Psoas muscle (tissue), 8 donors: ENCODE measurements around the gene HUS1. TPM values are rescaled to one million over a fixed set of nuclear protein-coding genes. Genes with fewer than 3 reads are reported as not detected.

ENCODE experiments used
- ATAC-seq, 4 donors: fragments of 200-7000 bp; cut with Tn5 transposase; one replicate each; pipeline ENCODE4 v1.9.1; 2020; ENCODE audit warnings: moderate library complexity in 3 of 4, mild to moderate bottlenecking in 2 of 4
- DNase-seq, 2 donors: peaks; one replicate each; pipeline ENCODE4 v3.0.0-alpha.2; 2020
- H3K27ac ChIP-seq: fragments of 200-600 bp; one replicate; pipeline ENCODE4 v1.8.0; 2022
- H3K27me3 ChIP-seq, 3 donors: fragments of 200-600 bp in 1 of 3; one replicate each; pipeline versions ENCODE4 v1.6.1 to v1.8.0; 2013 to 2022; ENCODE audit warnings: low read length in 2 of 3, mild to moderate bottlenecking in 2 of 3, moderate library complexity in 1 of 3; ENCODE audit not compliant: insufficient read depth in 3 of 3
- H3K36me3 ChIP-seq, 2 donors: fragments of 200-600 bp in 1 of 2; one replicate each; pipeline versions ENCODE4 v1.6.1 to v1.8.0; 2013 to 2022; ENCODE audit warnings: low read depth in 1 of 2, mild to moderate bottlenecking in 1 of 2, moderate library complexity in 1 of 2; ENCODE audit not compliant: insufficient read depth in 1 of 2
- H3K4me1 ChIP-seq: fragments of 200-600 bp; one replicate; pipeline ENCODE4 v1.8.0; 2022
- H3K4me3 ChIP-seq: fragments of 200-600 bp; one replicate; pipeline ENCODE4 v1.8.0; 2022; ENCODE audit warnings: mild to moderate bottlenecking
- H3K9me3 ChIP-seq: fragments of 200-600 bp; one replicate; pipeline ENCODE4 v1.8.0; 2022
- WGBS, 3 donors: extraction: QIAGEN DNeasy Blood & Tissue Kit; methylation state at CpG; one replicate each; pipeline versions ENCODE4 v1.1.6 to v1.1.7; 2013; 5-methylcytosine and 5-hydroxymethylcytosine counted together
- intact Hi-C, 2 donors: fragments of 100-400 bp; cut with DNase I; formaldehyde crosslinking; loops; one replicate each; pipeline versions ENCODE4 v1.11.0 to v1.14.2; 2022
- long read RNA-seq, 2 donors: library from polyadenylated mRNA; unstranded; transcript quantifications; one replicate each; pipeline ENCODE4 v2.0.0, GENCODE V29; 2021
- polyA plus RNA-seq, 3 donors: library from polyadenylated mRNA; stranded (reverse); fragments of 200-250 nt; gene quantifications; one replicate each; pipeline ENCODE4 v1.2.3, GENCODE V29; 2013
- total RNA-seq, 4 donors: library from RNA; stranded (reverse); fragmentation: NEBNext Ultra II Directional in 2 of 4; extraction: Animal tissue kit (Norgen Biotek cat#: 25700) in 2 of 4; gene quantifications; one replicate each; pipeline versions ENCODE4 v1.2.1 to v1.2.4, GENCODE V29; 2021 to 2023
- TF ChIP-seq, protein P1 (sequence below): fragments of 200-600 bp; IDR thresholded peaks from one replicate; pipeline ENCODE4 v1.8.0; 2022; ENCODE audit warnings: antibody characterized with exemption
- donor health status: healthy with polysubstance abuse.
- donor health status: DM: no; HTN: no; CAD: no; lungs with moderate emphysema.
- donor health status: Bipolar disorder and iron deficiency.
- donor health status: healthy.
- donor health status: DM: yes; HTN: yes; CAD: no.
- donor health status: DM: no; HTN: no; CAD: no.
- donor health status: DM: no; HTN: no; CAD: no.
- donor health status: DM: yes; HTN: yes; CAD: no.

HUS1 gene
- 10 to 100 TPM; 26.3 to 30.7 (median 27.3) TPM for total RNA-seq
- polyA plus RNA-seq, result 10 to 100 TPM; 17.8 to 29.8 (median 17.8) TPM
- long read RNA-seq, donor 1, partial matches to known transcripts, result 0 of 18 reads
- long read RNA-seq, donor 1, other reads (novel, unspliced or antisense), result 14 of 18 reads
- long read RNA-seq, donor 2, partial matches to known transcripts, result 0 of 32 reads
- long read RNA-seq, donor 2, other reads (novel, unspliced or antisense), result 27 of 32 reads

DNA sequence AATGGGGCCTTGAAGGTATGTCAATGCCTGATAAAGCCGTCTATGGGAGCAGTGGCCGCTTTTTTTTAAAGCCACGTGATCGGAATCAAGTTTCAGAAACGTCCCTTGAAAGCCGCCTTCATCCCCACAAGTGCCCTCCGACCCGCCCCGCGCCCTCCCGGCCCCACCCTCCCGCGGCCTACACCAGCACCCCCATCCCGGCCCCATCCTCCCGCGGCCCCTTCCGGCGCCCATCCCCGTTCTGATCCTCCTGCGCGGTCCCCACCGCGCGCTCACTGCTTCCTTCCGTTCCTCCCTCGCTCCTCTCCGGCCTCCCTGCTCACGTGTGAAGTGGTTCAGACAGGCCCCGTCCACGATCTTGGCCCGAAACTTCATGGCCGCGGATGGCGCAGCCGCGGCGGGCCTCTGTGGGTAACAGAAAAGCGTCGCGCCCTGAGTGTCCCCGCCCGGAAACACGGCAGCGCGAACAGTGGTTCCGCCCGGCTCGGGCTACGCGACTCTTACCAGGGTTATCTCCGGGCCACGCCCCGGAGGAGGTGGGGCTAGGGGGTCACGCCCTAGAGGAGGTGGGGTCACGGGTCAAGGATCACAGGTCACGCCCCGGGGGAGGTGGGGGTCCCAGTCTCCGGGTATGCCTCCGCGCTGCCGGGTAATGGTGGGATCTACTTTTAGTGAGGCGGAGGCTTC, at the start of gene HUS1:
Gene HUS1 (minus strand): TSS at position 471 of the 687 bp plus-strand sequence. CDS start 96 bp downstream, at position 375.
- H3K27me3 ChIP-seq, result no peaks in the 10 kb centered on the region
- intact Hi-C loops, result loop anchor here in 1 of 2 donors (2.0 kb wide), 1 partner anchor 110 kb away; the partner anchor contains the start of gene UPP1
- no peaks in the 10 kb centered on the region for H3K9me3 ChIP-seq
- DNase-seq, result peak; percentile 93 to 96
- 1 to 2% (median 1%) methylated on average over 48 to 62 of the region's 62 CpGs for WGBS, 3 donors
- peaks cover 0 to 41% of the 10 kb centered on the region in 2 donors for H3K36me3 ChIP-seq
- TF ChIP-seq, protein P1, sequence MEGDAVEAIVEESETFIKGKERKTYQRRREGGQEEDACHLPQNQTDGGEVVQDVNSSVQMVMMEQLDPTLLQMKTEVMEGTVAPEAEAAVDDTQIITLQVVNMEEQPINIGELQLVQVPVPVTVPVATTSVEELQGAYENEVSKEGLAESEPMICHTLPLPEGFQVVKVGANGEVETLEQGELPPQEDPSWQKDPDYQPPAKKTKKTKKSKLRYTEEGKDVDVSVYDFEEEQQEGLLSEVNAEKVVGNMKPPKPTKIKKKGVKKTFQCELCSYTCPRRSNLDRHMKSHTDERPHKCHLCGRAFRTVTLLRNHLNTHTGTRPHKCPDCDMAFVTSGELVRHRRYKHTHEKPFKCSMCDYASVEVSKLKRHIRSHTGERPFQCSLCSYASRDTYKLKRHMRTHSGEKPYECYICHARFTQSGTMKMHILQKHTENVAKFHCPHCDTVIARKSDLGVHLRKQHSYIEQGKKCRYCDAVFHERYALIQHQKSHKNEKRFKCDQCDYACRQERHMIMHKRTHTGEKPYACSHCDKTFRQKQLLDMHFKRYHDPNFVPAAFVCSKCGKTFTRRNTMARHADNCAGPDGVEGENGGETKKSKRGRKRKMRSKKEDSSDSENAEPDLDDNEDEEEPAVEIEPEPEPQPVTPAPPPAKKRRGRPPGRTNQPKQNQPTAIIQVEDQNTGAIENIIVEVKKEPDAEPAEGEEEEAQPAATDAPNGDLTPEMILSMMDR, result no peak
- H3K27ac ChIP-seq, result peak within 1 kb of the TSS; percentile 72
- peak within 1 kb of the TSS; percentile 91 for H3K4me3 ChIP-seq
- H3K4me1 ChIP-seq, result peaks cover 8% of the 10 kb centered on the region
- peak; percentile 99 to 100 (median 100) for ATAC-seq

DNA sequence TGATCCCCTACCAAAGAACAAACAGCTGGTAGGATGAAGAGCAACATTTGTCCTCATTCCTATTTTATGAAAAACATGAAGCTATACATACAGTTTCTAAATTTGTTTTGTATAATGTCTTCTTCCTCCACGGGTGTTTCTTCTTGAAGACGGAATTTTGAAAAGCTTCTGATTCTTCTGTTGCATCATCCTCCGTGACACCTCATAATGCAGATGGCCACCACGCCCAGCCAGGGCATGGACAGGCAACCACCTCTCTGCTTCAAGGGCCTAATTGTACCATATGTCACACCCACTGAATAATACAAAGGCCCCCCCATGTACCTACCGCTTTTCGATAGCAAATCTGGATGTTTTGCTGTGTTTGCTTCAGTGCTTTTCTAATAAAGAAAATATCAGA, 49.5 kb upstream of the HUS1 start, which contains the start of gene SUN3:
Gene SUN3 (minus strand): TSS at position 170 of the 400 bp plus-strand sequence. CDS start 169 bp downstream, at position 1.
- no peak for ATAC-seq
- Histone ChIP-seq H3K4me3 (no peak within 1 kb of the TSS), H3K27me3 (peaks cover 0 to 5% (median 3%) of the 10 kb centered on the region in 3 donors), H3K27ac (no peak within 1 kb of the TSS), H3K9me3 (no peaks in the 10 kb centered on the region), H3K36me3 (no peaks in the 10 kb centered on the region), H3K4me1 (no peaks in the 10 kb centered on the region)
- TF ChIP-seq, protein P1, result no peak
- no peak for DNase-seq
- intact Hi-C loops, result no loop called here
- 80 to 85% (median 84%) methylated on average over 6 of the region's 6 CpGs for WGBS, 3 donors

DNA sequence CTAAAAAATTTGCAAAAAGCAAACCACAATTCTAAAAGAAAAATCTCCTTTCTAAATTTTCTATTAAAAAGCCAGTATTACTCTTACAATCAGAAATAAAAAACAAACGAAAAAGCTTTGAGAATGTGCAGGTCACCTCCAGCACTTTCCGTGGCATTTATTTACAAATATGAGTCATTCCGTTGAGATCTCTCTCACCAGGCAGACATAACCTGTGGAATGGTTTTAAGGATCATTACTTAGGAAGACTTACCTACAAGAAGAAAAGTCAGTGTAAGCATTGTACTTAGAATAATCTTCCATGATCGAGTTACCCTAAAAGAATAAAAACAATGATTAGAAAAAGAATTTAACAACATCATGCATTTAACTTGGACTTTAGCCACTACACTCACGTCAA, 46.2 kb upstream of the HUS1 start:
- 72 to 79% (median 75%) methylated on average over 5 of the region's 5 CpGs for WGBS, 3 donors
- H3K36me3 ChIP-seq, result no peaks in the 10 kb centered on the region
- no peak overlapping the region for H3K27ac ChIP-seq
- TF ChIP-seq, protein P1, result no peak
- no peak for DNase-seq
- ATAC-seq, result no peak
- no peaks in the 10 kb centered on the region for H3K9me3 ChIP-seq
- intact Hi-C loops, result no loop called here
- no peak overlapping the region for H3K4me3 ChIP-seq
- no peaks in the 10 kb centered on the region for H3K27me3 ChIP-seq
- no peaks in the 10 kb centered on the region for H3K4me1 ChIP-seq

DNA sequence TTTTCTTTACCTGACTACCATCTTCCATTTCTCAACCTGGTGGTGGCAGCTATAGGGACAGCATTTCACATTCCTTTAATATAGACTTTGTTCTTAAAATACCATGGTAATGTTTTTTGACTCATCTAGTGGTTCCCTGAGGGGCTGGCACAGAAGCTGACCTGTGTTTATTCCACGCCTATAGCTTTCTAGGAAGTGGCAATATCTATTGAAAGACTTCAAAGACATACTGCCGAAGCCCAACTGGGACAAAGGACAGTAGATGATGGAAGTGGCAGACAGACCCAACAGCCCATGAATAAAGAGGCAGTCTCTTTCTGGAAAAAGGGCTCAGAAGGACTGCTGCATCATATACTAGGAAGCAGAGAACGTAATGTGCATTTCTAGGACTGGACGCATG, 38.3 kb upstream of the HUS1 start:
- no peaks in the 10 kb centered on the region for H3K27me3 ChIP-seq
- H3K4me3 ChIP-seq, result no peak overlapping the region
- TF ChIP-seq, protein P1, result no peak
- H3K27ac ChIP-seq, result no peak overlapping the region
- H3K9me3 ChIP-seq, result no peaks in the 10 kb centered on the region
- no peaks in the 10 kb centered on the region for H3K4me1 ChIP-seq
- intact Hi-C loops, result no loop called here
- no peaks in the 10 kb centered on the region for H3K36me3 ChIP-seq
- DNase-seq, result no peak
- ATAC-seq, result no peak
- 86 to 92% (median 87%) methylated on average over 4 of the region's 4 CpGs for WGBS, 3 donors
